HG02981 (cell line): ENCODE measurements around the gene LRRC28.

Experiments
- ATAC-seq: cut with Tn5 transposase; IDR thresholded peaks from one replicate; pipeline ENCODE4 v1.9.1; 2021; ENCODE audit warnings: mild to moderate bottlenecking, moderate library complexity; ENCODE audit not compliant: unreplicated experiment

LRRC28 gene

GRCh38 chr15:99305761-99306505 lies 54.7 kb downstream of the LRRC28 start:
- ATAC-seq: no peak

- no peak for ATAC-seq
Observed at GRCh38 chr15:99306694-99307338, 55.5 kb downstream of the LRRC28 start.

DNA sequence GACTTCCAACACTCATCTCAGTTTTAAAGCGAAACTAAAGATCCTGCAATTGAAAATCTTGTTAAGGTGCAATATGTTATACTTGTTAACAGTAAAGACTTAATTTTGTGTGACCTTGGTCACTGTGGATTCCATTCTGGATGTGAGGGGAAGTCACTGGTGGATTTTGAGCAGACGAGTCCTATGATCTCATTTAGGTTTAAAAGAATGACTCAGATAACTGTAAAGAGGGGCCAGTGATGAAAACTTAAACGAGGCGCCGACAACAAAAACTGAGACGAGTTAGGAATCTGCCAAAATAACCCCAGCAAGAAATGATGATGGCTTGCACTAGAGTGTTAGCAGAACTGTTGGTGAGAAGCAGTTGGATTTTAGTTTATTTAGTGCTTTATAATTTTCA lies 56.5 kb downstream of the LRRC28 start:
- no peak for ATAC-seq

- no peak for ATAC-seq
Observed at GRCh38 chr15:99310745-99311144, 59.5 kb downstream of the LRRC28 start.

- ATAC-seq: no peak
Observed at GRCh38 chr15:99312228-99312627, 60.9 kb downstream of the LRRC28 start.

- ATAC-seq: no peak
Observed at GRCh38 chr15:99312794-99313193, 61.5 kb downstream of the LRRC28 start.

DNA sequence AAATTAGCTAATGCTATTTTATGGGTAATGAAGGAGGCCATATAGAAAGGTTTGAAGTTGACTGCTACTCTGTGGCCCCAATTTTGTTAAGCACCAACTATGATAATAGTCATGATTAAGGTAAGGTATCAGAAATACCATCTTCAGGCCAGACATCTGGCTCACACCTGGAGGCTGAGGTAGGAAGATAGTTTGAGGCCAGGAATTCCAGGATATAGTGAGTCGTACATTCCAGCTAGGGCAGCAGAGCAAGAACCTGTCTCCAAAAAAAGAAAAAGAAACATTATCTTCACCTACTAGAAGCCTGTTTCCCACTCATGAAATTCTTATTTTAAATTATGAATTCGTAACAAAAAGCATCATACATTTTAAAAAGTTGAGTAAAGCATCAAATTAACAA lies 64.4 kb downstream of the LRRC28 start:
- no peak for ATAC-seq

DNA sequence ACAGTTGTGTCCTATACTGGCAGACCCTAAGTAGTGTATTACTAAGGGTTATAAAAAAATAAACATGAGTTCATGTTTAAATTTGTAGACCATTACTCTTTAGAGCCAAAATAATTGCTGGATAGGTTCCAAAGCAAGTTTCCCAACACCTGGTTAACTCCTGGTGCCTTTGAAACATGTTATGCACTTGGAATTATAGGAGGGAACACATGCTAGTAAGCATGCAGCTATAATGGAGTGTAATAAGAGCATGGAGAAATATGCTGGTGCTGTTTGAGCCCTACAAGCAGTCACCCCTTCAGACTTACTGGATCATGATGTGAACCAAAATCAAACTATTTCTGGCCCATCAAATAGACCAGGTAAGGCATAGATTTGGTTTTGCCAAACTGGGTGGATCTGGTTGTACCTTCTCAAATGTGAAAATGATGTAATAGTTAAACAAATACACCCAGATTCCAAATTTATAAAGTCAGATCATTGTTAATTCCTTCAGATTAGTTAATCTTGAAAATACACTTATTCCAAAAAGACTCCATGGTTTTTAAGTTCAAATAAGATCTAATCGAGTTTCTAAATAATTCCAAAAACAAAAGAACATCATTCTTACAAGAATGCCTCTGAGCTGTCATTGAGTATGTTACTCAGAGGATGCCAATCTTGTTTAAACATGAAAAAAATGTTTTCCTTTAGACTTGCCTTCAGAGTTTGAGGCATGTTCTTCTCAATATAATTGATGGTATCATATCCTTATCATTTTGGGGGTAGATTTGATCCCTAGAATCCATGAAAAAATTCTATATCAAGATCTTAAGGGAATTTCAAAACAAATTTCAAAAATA lies 69.3 kb downstream of the LRRC28 start:
- ATAC-seq: no peak

- no peak for ATAC-seq
Observed at GRCh38 chr15:99321468-99321867, 70.2 kb downstream of the LRRC28 start.

- no peak for ATAC-seq
Observed at GRCh38 chr15:99322643-99323405, 71.5 kb downstream of the LRRC28 start.

DNA sequence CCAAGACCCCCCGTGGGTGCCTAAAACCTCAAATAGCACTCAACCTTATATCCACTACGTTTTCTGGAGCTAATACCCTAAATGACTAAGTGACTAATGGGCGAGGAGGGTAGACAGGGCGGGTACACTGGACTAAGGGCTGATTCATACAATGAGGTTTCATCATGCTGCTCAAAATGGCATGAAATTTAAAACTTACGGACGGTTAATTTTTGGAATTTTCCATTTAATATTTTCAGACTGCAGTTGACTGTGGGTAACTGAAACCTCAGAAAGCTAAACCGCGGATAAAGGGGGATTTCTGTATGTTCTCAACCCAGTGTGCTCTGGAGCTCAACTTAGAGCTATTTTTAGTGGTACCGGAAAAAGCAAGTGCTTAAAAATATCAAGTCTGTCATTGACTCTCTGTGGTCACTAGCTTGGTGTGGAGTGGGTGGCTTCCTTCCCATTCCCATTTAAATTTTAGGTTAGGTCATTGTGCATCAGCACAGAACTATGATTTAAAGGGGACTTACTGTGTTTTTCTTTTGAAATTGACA lies 72.9 kb downstream of the LRRC28 start:
- peak; percentile 60 for ATAC-seq

DNA sequence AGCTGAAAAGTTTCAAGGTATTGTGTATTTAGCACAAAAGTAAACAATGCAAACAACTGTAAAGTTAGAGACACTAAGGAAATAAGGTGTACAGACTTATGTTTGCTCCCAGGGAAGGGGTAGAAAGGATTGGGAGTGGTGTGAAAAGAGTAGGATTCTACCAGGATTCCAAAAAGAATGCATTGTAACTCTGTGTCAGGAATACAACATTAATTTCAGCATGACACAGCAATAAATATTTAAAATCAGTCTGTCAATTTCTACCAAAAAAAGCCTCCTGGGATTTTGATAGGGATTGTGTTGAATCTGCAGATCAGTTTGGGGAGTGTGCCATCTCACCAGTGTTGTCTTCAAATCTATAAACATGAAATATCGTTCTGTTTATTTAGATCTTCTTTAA lies 73.4 kb downstream of the LRRC28 start:
- no peak for ATAC-seq

GRCh38 chr15:99326235-99326634 lies 75.0 kb downstream of the LRRC28 start:
- no peak for ATAC-seq

DNA sequence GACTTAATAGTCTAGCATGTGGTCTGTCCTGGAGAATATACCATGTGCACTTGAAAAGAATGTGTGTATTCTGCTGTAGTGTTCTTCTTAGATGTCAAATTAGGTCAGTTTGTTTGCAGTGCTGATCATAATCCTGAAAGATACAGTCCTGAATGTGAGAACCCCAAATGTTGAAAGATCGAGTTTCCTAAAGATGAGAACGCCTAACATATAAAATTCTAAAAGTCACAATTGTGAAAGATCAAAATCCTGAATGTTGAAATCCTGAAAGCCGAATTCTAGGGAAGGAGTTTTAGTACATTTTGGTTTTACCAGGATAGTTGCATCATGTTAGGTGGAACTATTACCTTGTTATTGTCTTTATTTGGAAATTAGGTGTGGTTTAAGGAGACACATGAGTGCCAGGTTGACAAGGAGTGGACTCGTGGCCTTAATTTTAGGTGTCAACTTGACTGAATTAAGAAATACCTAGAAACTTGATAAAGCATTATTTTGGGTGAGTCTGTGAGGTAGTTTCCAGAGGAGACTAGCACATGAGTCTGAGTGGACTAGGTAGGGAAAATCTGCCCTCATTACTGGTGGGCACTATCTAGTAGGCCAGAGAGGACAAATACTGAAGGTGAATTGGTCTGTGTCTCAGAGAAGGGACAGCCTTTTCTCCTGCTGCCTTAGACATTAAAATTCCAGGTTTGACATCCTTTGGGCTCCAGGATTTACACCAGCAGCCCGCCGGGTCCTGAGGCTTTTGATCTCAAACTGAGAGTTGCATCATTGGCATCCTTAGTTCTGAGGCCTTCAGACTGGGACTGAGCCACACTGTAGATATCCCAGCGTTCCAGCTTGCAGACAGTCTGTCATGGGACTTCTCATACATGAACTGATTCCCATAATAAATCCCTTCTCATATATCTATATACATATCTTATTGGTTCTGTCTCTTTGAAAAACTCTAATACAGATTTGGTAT lies 77.1 kb downstream of the LRRC28 start:
- no peak for ATAC-seq

DNA sequence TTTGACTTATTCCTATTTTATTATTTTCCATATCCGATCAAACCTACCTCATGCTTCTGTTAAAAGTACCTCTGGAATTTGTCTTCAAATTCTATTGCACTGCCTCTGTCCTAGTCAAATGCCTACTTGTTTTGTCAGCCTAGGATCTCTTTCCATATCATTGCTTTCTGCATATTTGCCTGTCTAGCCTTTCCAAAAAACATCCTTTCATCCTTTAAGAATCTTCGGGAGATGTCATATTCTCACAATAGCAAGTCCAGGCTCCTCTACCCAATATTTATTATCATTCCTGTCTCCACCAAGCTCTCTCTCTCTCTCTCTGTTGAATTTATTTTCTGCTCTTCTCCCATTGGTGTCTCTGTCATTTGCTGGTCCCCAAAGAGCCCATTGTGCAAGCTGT lies 80.1 kb downstream of the LRRC28 start:
- ATAC-seq: no peak

DNA sequence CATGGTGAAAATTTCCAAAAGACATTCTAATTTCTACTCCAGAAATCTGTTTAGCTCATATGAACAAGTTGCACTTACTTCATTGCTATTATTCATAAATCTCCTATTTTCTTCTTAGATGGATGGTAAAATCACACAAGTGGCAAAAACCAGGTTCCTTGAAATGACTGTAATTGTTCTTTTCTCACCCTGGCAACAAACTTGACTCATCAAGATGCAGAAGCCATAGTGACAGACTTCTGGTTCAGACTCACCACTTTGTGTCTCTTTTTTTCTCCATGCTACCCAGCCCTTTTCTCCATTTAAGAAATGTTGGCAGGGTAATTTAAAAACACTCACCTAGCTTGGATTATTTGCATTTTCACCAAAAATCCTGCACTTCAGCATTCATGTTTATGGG lies 82.1 kb downstream of the LRRC28 start:
- no peak for ATAC-seq

DNA sequence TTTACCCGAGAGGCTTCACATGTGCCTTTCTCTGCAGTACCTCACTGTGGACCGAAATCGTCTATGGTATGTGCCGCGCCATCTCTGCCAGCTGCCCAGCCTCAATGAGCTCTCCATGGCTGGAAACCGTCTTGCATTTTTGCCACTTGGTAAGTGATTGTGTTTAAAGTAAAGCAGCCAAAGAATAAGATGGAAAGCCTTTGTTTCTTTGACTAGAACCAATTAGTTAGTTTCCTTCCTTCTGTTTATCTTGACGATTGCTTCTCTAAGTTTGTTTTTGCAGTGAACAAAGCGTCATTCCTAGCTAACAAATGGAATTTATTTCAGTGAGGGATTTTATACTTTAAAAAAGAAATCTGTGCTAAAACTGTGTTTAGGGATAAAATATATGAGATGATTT lies 82.7 kb downstream of the LRRC28 start:
- ATAC-seq: no peak

DNA sequence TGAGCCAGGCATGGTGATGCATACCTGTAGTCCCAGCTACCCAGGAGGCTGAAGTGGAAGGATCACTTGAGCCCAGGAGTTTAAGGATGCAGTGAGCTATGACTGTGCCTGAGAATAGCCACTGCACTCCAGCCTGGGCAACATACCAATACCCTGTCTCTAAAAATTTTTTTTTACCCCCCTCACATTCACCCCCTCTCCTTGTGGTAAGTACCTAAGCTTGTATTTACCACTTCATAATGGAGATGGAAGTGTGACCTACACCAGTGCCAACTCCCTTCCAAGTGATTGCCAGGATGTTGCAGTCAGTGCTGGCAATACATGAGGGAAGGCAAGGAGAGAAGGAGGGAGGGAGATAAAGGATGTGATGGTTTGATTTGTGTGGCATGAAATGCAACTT lies 84.2 kb downstream of the LRRC28 start:
- ATAC-seq: no peak

DNA sequence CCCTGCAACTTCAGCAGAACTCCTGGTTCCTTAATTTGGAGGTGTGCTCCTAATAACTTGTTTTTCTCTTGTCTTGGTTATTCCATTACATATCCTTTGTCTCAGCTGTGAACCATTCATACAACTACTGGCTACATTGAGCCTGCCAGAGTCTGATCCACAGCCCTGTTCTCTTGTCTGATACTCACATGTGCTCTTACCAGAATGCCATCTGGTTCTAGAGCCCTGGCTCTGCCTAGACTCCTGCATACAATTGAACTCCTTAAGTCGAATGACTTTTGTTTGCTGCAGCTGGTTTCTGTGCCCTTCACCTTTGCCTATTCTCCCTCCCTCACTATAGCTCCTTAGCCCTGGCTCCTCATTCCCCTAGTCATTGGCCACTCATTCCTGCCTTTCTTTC lies 85.5 kb downstream of the LRRC28 start:
- no peak for ATAC-seq

- no peak for ATAC-seq
Observed at GRCh38 chr15:99340347-99340746, 89.1 kb downstream of the LRRC28 start.
